ENCODE measurements around the gene MCM5.
"Not testable (repeated sequence)": the region's sequence is repeated elsewhere in the genome, so short reads cannot be mapped to it uniquely, and the experiment has no call there.

Gene MCM5

GRCh38 chr22:35464399-35464798, 64.5 kb downstream of the MCM5 start:
- ATAC-seq (ENCODE audit: low read depth), result peak; percentile 58
- H3K27ac Mint-ChIP-seq, result no peak overlapping the region
- H3K36me3 Mint-ChIP-seq, result peaks cover 11% of the 10 kb centered on the region

GRCh38 chr22:35465109-35465701, 65.3 kb downstream of the MCM5 start:
- peaks cover 4% of the 10 kb centered on the region for H3K9me3 Mint-ChIP-seq
- H3K36me3 Mint-ChIP-seq, result peaks cover 13% of the 10 kb centered on the region
- no peaks in the 10 kb centered on the region for H3K27me3 Mint-ChIP-seq
- H3K4me1 Mint-ChIP-seq, result peaks cover 14% of the 10 kb centered on the region
- no peak overlapping the region for H3K27ac Mint-ChIP-seq
- ATAC-seq (ENCODE audit: low read depth) (no peak), DNase-seq (ENCODE audit: low spot score in 2 of 2) (no peak)
- no peak overlapping the region for H3K4me3 Mint-ChIP-seq

More at GRCh38 chr22:35464399-35464798, 64.5 kb downstream of the MCM5 start:
- DNase-seq (ENCODE audit: low spot score in 2 of 2), result no peak
- peaks cover 4% of the 10 kb centered on the region for H3K9me3 Mint-ChIP-seq
- H3K4me1 Mint-ChIP-seq, result peaks cover 14% of the 10 kb centered on the region
- no peak overlapping the region for H3K4me3 Mint-ChIP-seq
- no peaks in the 10 kb centered on the region for H3K27me3 Mint-ChIP-seq

- Mint-ChIP-seq H3K27ac (no peak overlapping the region), H3K4me1 (peaks cover 14% of the 10 kb centered on the region), H3K36me3 (peaks cover 32% of the 10 kb centered on the region), H3K4me3 (no peak overlapping the region), H3K9me3 (peaks cover 4% of the 10 kb centered on the region), H3K27me3 (no peaks in the 10 kb centered on the region)
- ATAC-seq (ENCODE audit: low read depth) (no peak), DNase-seq (ENCODE audit: low spot score in 2 of 2) (no peak)
These were observed 67.9 kb downstream of the MCM5 start for GRCh38 chr22:35467681-35468434.

GRCh38 chr22:35470903-35471321, 71.0 kb downstream of the MCM5 start:
- no peak for DNase-seq (ENCODE audit: low spot score in 2 of 2)
- no peak overlapping the region for H3K27ac Mint-ChIP-seq
- no peaks in the 10 kb centered on the region for H3K4me1 Mint-ChIP-seq
- H3K9me3 Mint-ChIP-seq, result no peaks in the 10 kb centered on the region
- peaks cover 33% of the 10 kb centered on the region for H3K36me3 Mint-ChIP-seq
- no peak overlapping the region for H3K4me3 Mint-ChIP-seq
- peaks cover 7% of the 10 kb centered on the region for H3K27me3 Mint-ChIP-seq
- ATAC-seq (ENCODE audit: low read depth), result no peak

- not testable (repeated sequence) for H3K27me3 Mint-ChIP-seq; H3K9me3 Mint-ChIP-seq; ATAC-seq (ENCODE audit: low read depth); H3K4me1 Mint-ChIP-seq; H3K27ac Mint-ChIP-seq; H3K4me3 Mint-ChIP-seq; DNase-seq (ENCODE audit: low spot score in 2 of 2)
- peaks cover 33% of the 10 kb centered on the region for H3K36me3 Mint-ChIP-seq
These were observed 71.6 kb downstream of the MCM5 start for GRCh38 chr22:35471566-35471965.

GRCh38 chr22:35472488-35472887, 72.5 kb downstream of the MCM5 start:
- ATAC-seq (ENCODE audit: low read depth), result no peak
- peaks cover 33% of the 10 kb centered on the region for H3K36me3 Mint-ChIP-seq
- no peaks in the 10 kb centered on the region for H3K4me1 Mint-ChIP-seq
- no peaks in the 10 kb centered on the region for H3K9me3 Mint-ChIP-seq
- H3K4me3 Mint-ChIP-seq, result no peak overlapping the region
- no peak for DNase-seq (ENCODE audit: low spot score in 2 of 2)
- no peak overlapping the region for H3K27ac Mint-ChIP-seq
- H3K27me3 Mint-ChIP-seq, result peaks cover 11% of the 10 kb centered on the region

- H3K27ac Mint-ChIP-seq, result no peak overlapping the region
- H3K36me3 Mint-ChIP-seq, result peaks cover 33% of the 10 kb centered on the region
- no peaks in the 10 kb centered on the region for H3K9me3 Mint-ChIP-seq
- H3K4me3 Mint-ChIP-seq, result no peak overlapping the region
- no peak for DNase-seq (ENCODE audit: low spot score in 2 of 2)
- H3K27me3 Mint-ChIP-seq, result peaks cover 16% of the 10 kb centered on the region
- ATAC-seq (ENCODE audit: low read depth), result no peak
- H3K4me1 Mint-ChIP-seq, result peaks cover 3% of the 10 kb centered on the region
These were observed 74.0 kb downstream of the MCM5 start for GRCh38 chr22:35473971-35474370.

Data from memory B cell (primary cell).